ENCODE data around the gene MUS81. TPM values are rescaled to one million over a fixed set of nuclear protein-coding genes. Genes with fewer than 3 reads are reported as not detected.

Gene MUS81
- total and polyA plus RNA-seq, 2 donors (not counting 3 experiments of a cell fraction or from before 2014, with no cell fraction given) = 57.9 to 76.9 TPM

DNA sequence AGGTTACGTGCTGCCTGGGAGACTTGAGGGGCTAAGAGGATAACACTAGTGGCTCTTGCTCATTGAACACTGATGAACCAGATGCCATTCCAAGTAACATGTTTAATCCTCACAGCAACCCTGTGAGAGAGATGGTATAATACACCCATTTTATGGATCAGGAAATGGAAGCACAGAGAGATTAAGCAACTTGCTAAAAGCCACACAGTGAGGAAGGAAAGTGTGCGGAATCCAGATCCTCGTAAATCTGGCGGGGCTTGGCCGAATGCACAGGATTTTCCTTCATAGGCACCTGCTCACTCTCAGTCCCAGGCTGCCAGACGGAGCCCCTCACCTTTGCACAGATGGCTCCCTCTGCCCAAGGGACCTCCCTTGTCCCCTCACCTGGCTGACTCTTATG, 47.6 kb downstream of the MUS81 start:
- BruUV-seq (replicated peaks) = no TSS peak
- no peaks in the 10 kb centered on the region for H4K20me1 ChIP-seq (replicated peaks; ENCODE audit: control insufficient read depth, extremely low read depth, insufficient read depth, low read length)
- ChIA-PET POLR2A (no interaction called here), CTCF (interaction anchor here (1.1 kb wide), 1 partner anchor 8 kb away, joined by 3 read pairs; no protein-coding TSS in a partner anchor)
- no peak overlapping the region for H3K9ac ChIP-seq (replicated peaks; ENCODE audit: extremely low read depth, insufficient read depth, low read length)
- no peaks in the 10 kb centered on the region for H3K27me3 ChIP-seq (ENCODE audit: control insufficient read depth in 2 of 2, insufficient read depth in 2 of 2, low read length in 2 of 2)
- FAIRE-seq (no peak), DNase-seq (ENCODE audit: low read depth, low spot score) (no peak)
- no peak overlapping the region for H3K4me3 ChIP-seq (replicated peaks in 1 of 3; ENCODE audit: insufficient read depth in 1 of 3, low read depth in 1 of 3, low read length in 3 of 3)
- H3K9me3 ChIP-seq (replicated peaks; ENCODE audit: control insufficient read depth, insufficient read depth, low read length) = no peaks in the 10 kb centered on the region
- no peak overlapping the region for H2AFZ ChIP-seq (ENCODE audit: low read depth, low read length)
- dilution Hi-C loops (cut with MboI; ENCODE audit: extremely low pct_ligation_motif_present, low sequenced_read_pairs) (no loop called here), intact Hi-C loops (cut with micrococcal nuclease) (no loop called here)
- no peak overlapping the region for H3K4me2 ChIP-seq (ENCODE audit: insufficient read depth, low read length)
- no peak overlapping the region for H3K27ac ChIP-seq (ENCODE audit: insufficient read depth, low read depth, low read length)
- H3K9me1 ChIP-seq (replicated peaks; ENCODE audit: control insufficient read depth, extremely low read depth, insufficient read depth, low read length) = no peaks in the 10 kb centered on the region
- no peaks in the 10 kb centered on the region for H3K79me2 ChIP-seq (ENCODE audit: control insufficient read depth, insufficient read depth, low read length)
- H3K4me1 ChIP-seq (ENCODE audit: control insufficient read depth, extremely low read depth, insufficient read depth, low read length) = peaks cover 26% of the 10 kb centered on the region
- H3K36me3 ChIP-seq (ENCODE audit: control insufficient read depth in 2 of 2, extremely low read depth in 1 of 2, insufficient read depth in 2 of 2, low read length in 2 of 2) = no peaks in the 10 kb centered on the region
- TF ChIP-seq POLR2A (IDR thresholded peaks at IDR 0.05; ENCODE audit: low read depth, low read length) = no peak
- TF ChIP-seq, protein P1, sequence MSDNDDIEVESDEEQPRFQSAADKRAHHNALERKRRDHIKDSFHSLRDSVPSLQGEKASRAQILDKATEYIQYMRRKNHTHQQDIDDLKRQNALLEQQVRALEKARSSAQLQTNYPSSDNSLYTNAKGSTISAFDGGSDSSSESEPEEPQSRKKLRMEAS (IDR thresholded peaks at IDR 0.05; ENCODE audit: insufficient read depth, insufficient read length) = no peak

DNA sequence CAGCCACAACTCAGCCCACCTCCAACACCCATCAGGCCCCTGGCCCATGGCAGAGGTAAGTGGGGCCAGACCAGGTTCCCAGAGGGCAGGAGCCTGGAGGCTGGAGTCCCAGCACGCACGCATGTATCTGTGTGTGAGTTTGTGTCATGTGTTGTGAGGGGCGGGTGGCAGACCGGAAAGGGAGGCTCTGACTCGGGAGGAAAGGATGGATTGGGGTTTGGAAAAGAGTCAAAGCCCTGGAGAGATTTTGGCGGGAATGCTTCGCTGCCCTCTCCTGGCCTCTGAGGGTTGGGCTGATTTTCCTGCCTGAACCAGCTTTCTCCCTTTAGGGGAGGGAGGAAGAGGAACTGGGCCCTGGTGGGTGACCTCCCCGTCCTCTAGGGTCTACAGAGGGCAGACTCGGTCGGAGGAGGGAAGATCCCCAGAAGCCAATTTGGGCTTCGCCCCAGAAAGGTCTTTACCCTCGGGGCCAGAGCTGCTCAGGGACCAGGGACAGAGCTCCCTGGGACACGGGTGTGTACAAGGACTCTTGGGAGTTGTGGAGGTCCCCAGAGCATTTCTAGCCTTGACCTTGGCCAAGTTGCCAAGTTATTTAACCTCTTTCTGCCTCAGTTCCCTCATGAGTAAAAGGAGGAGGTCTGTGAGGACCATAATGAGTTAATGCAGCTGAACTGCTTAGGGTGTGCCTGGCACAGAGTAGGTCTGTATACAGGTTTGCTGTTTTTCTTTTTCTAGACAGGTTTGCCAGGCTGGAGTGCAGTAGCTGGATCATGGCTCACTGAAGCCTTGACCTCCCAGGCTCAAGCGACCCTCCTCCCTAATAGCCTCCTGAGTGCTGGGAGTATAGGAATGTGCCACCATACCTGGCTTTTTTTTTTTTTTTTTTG, 51.7 kb downstream of the MUS81 start:
- dilution Hi-C loops (cut with MboI; ENCODE audit: extremely low pct_ligation_motif_present, low sequenced_read_pairs) = no loop called here
- Histone ChIP-seq H3K9me3 (replicated peaks; ENCODE audit: control insufficient read depth, insufficient read depth, low read length) (no peaks in the 10 kb centered on the region), H3K27ac (ENCODE audit: insufficient read depth, low read depth, low read length) (peak overlapping the region; percentile 74), H4K20me1 (replicated peaks; ENCODE audit: control insufficient read depth, extremely low read depth, insufficient read depth, low read length) (no peaks in the 10 kb centered on the region), H3K9ac (replicated peaks; ENCODE audit: extremely low read depth, insufficient read depth, low read length) (peak overlapping the region; percentile 10), H3K4me1 (ENCODE audit: control insufficient read depth, extremely low read depth, insufficient read depth, low read length) (peaks cover 46% of the 10 kb centered on the region), H3K4me3 (replicated peaks in 1 of 3; ENCODE audit: insufficient read depth in 1 of 3, low read depth in 1 of 3, low read length in 3 of 3) (no peak overlapping the region), H3K36me3 (ENCODE audit: control insufficient read depth in 2 of 2, extremely low read depth in 1 of 2, insufficient read depth in 2 of 2, low read length in 2 of 2) (no peaks in the 10 kb centered on the region), H2AFZ (ENCODE audit: low read depth, low read length) (peak overlapping the region; percentile 5), H3K27me3 (ENCODE audit: control insufficient read depth in 2 of 2, insufficient read depth in 2 of 2, low read length in 2 of 2) (no peaks in the 10 kb centered on the region), H3K79me2 (ENCODE audit: control insufficient read depth, insufficient read depth, low read length) (peaks cover 6% of the 10 kb centered on the region), H3K4me2 (ENCODE audit: insufficient read depth, low read length) (no peak overlapping the region), H3K9me1 (replicated peaks; ENCODE audit: control insufficient read depth, extremely low read depth, insufficient read depth, low read length) (no peaks in the 10 kb centered on the region)
- no peak for TF ChIP-seq JUN (IDR thresholded peaks at IDR 0.05; ENCODE audit: borderline replicate concordance, insufficient read depth, insufficient read length, low read depth)
- TF ChIP-seq CTCF (IDR thresholded peaks at IDR 0.05; ENCODE audit: extremely low read depth in 1 of 2, insufficient read depth in 1 of 2, low read depth in 1 of 2, low read length in 2 of 2) = peak in 1 of 2 donors; percentile 17
- TF ChIP-seq POLR2AphosphoS5 (IDR thresholded peaks at IDR 0.05; ENCODE audit: insufficient read depth, low read depth, low read length) = peak; percentile 74
- no peak for TF ChIP-seq GATA2 (IDR thresholded peaks at IDR 0.05; ENCODE audit: insufficient read depth, insufficient read length, low read depth, low read length)
- no peak for TF ChIP-seq MYC (IDR thresholded peaks at IDR 0.05; ENCODE audit: low read depth, low read length)
- TF ChIP-seq FOS (IDR thresholded peaks at IDR 0.05; ENCODE audit: borderline replicate concordance, insufficient read depth, low read length) = peak; percentile 18
- TF ChIP-seq POLR2A (IDR thresholded peaks at IDR 0.05; ENCODE audit: low read depth, low read length) = no peak
- TF ChIP-seq, protein P1 (IDR thresholded peaks at IDR 0.05; ENCODE audit: insufficient read depth, insufficient read length) = no peak
- TF ChIP-seq EZH2 (IDR thresholded peaks at IDR 0.05; ENCODE audit: borderline replicate concordance, low read depth, low read length, severe bottlenecking) = no peak
- BruUV-seq (replicated peaks) = TSS peak; percentile 8
- FAIRE-seq (peak; percentile 88), DNase-seq (ENCODE audit: low read depth, low spot score) (peak; percentile 58)
- ChIA-PET POLR2A (interaction anchor here (1.0 to 1.6 kb wide), 5 partner anchors 10 to 23 kb away, joined by 3 to 10 read pairs (median 6); partner anchors contain the start of gene FOSL1), CTCF (interaction anchor here (0.8 to 4.0 kb wide), 7 partner anchors 10 to 28 kb away, joined by 3 to 39 read pairs (median 4); partner anchors contain the start of genes CCDC85B and FIBP)
- intact Hi-C loops (cut with micrococcal nuclease) = no loop called here

Data from endothelial cell of umbilical vein (primary cell).